Measurements from ENCODE around the gene OR7A10. TPM values are rescaled to one million over a fixed set of nuclear protein-coding genes. Genes with fewer than 3 reads are reported as not detected.

Gene OR7A10
- total RNA-seq (not detected), total RNA-seq (0 to 0.13 (median 0) reads per million in 172 experiments)
- not detected for polyA plus RNA-seq (2013, experiment 1 of 2)
- polyA plus RNA-seq (2013, experiment 2 of 2) = not detected

GRCh38 chr19:14848822-14849221, at the start of gene OR7A10:
Gene OR7A10 (minus strand): TSS chr19:14848922. CDS start chr19:14841877, 7,045 bp downstream.
- intact Hi-C loops (cut with DNase I, micrococcal nuclease) = no loop called here
- Histone ChIP-seq H3K4me3 (ENCODE audit: low read length) (no peak within 1 kb of the TSS), H3K27ac (ENCODE audit: low read depth in 1 of 2, low read length in 2 of 2) (no peak within 1 kb of the TSS), H3K27me3 (ENCODE audit: control insufficient read depth in 1 of 2, insufficient read depth in 2 of 2, low read length in 2 of 2) (peaks cover 0 to 5% of the 10 kb centered on the region in 2 experiments), H3K9me3 (ENCODE audit: control insufficient read depth in 1 of 2, insufficient read depth in 1 of 2, low read length in 2 of 2) (no peaks in the 10 kb centered on the region), H3K36me3 (ENCODE audit: insufficient read depth, low read length) (no peaks in the 10 kb centered on the region), H3K4me1 (ENCODE audit: insufficient read depth, low read length) (no peaks in the 10 kb centered on the region)
- H3K4me3 Mint-ChIP-seq = no peak within 1 kb of the TSS
- no peak within 1 kb of the TSS for H3K27ac Mint-ChIP-seq
- H3K9me3 Mint-ChIP-seq = no peaks in the 10 kb centered on the region
- ChIA-PET POLR2A (no interaction called here), CTCF (interaction anchor here (1.2 kb wide), 1 partner anchor 10 kb away, joined by 3 read pairs; no protein-coding TSS in a partner anchor)
- H3K27me3 Mint-ChIP-seq = peaks cover 42% of the 10 kb centered on the region
- DNase-seq = no peak
- TF ChIP-seq CTCF (IDR thresholded peaks at IDR 0.05) = no peak
- H3K4me1 Mint-ChIP-seq (ENCODE audit: low read depth) = no peaks in the 10 kb centered on the region
- no peak for ATAC-seq (ENCODE audit: poor library complexity)
- no peaks in the 10 kb centered on the region for H3K36me3 Mint-ChIP-seq (ENCODE audit: low read depth)

GRCh38 chr19:14890643-14891379, 42.1 kb upstream of the OR7A10 start:
- no peak overlapping the region for H3K4me3 ChIP-seq (ENCODE audit: low read length)
- CTCF ChIA-PET = no interaction called here
- H3K36me3 ChIP-seq (ENCODE audit: insufficient read depth, low read length) = no peaks in the 10 kb centered on the region
- POLR2A ChIA-PET = no interaction called here
- H3K27ac Mint-ChIP-seq = no peak overlapping the region
- H3K27me3 Mint-ChIP-seq = peaks cover 35% of the 10 kb centered on the region
- H3K36me3 Mint-ChIP-seq (ENCODE audit: low read depth) = no peaks in the 10 kb centered on the region
- no peak for ATAC-seq (ENCODE audit: poor library complexity)
- no peak for DNase-seq
- intact Hi-C loops (cut with DNase I, micrococcal nuclease) = no loop called here
- H3K9me3 Mint-ChIP-seq = no peaks in the 10 kb centered on the region
- H3K27ac ChIP-seq (ENCODE audit: low read depth in 1 of 2, low read length in 2 of 2) = no peak overlapping the region
- H3K4me1 ChIP-seq (ENCODE audit: insufficient read depth, low read length) = peaks cover 3% of the 10 kb centered on the region
- H3K9me3 ChIP-seq (ENCODE audit: control insufficient read depth in 1 of 2, insufficient read depth in 1 of 2, low read length in 2 of 2) = no peaks in the 10 kb centered on the region
- H3K27me3 ChIP-seq (ENCODE audit: control insufficient read depth in 1 of 2, insufficient read depth in 2 of 2, low read length in 2 of 2) = peaks cover 0 to 37% of the 10 kb centered on the region in 2 experiments
- H3K4me3 Mint-ChIP-seq = no peak overlapping the region
- no peak for TF ChIP-seq CTCF (IDR thresholded peaks at IDR 0.05)
- no peaks in the 10 kb centered on the region for H3K4me1 Mint-ChIP-seq (ENCODE audit: low read depth)

GRCh38 chr19:14889994-14890642, 41.4 kb upstream of the OR7A10 start:
- no peak for ATAC-seq (ENCODE audit: poor library complexity)
- H3K4me1 Mint-ChIP-seq (ENCODE audit: low read depth) = no peaks in the 10 kb centered on the region
- H3K36me3 Mint-ChIP-seq (ENCODE audit: low read depth) = no peaks in the 10 kb centered on the region
- ChIA-PET POLR2A (no interaction called here), CTCF (no interaction called here)
- H3K27ac Mint-ChIP-seq = no peak overlapping the region
- intact Hi-C loops (cut with DNase I, micrococcal nuclease) = loop anchor here (5.0 kb wide), 2 partner anchors 103 to 968 kb away; no protein-coding TSS in a partner anchor
- H3K9me3 Mint-ChIP-seq = no peaks in the 10 kb centered on the region
- Histone ChIP-seq H3K27me3 (ENCODE audit: control insufficient read depth in 1 of 2, insufficient read depth in 2 of 2, low read length in 2 of 2) (peaks cover 0 to 30% of the 10 kb centered on the region in 2 experiments), H3K4me1 (ENCODE audit: insufficient read depth, low read length) (peaks cover 3% of the 10 kb centered on the region), H3K4me3 (ENCODE audit: low read length) (no peak overlapping the region), H3K36me3 (ENCODE audit: insufficient read depth, low read length) (no peaks in the 10 kb centered on the region), H3K27ac (ENCODE audit: low read depth in 1 of 2, low read length in 2 of 2) (no peak overlapping the region), H3K9me3 (ENCODE audit: control insufficient read depth in 1 of 2, insufficient read depth in 1 of 2, low read length in 2 of 2) (no peaks in the 10 kb centered on the region)
- H3K4me3 Mint-ChIP-seq = no peak overlapping the region
- no peak for TF ChIP-seq CTCF (IDR thresholded peaks at IDR 0.05)
- no peak for DNase-seq
- H3K27me3 Mint-ChIP-seq = peaks cover 34% of the 10 kb centered on the region
